Spleen (tissue), 11 donors: ENCODE measurements around the gene KCND3. TPM values are rescaled to one million over a fixed set of nuclear protein-coding genes. Genes with fewer than 3 reads are reported as not detected.
"Not testable (repeated sequence)": the region's sequence is repeated elsewhere in the genome, so short reads cannot be mapped to it uniquely, and the experiment has no call there.

Experiments used
- DNase-seq: peaks from one replicate; pipeline ENCODE4 v3.0.0-alpha.2; 2020
- H3K27ac ChIP-seq, 8 donors: fragments of 200-600 bp; sonication (generic) in 7 of 8; 1 replicate in 4 of 8; 2 replicates in 4 of 8; pipeline versions ENCODE4 v1.5.0 to v1.8.0; 2016 to 2021; ENCODE audit warnings: inconsistent platforms in 4 of 8, mild to moderate bottlenecking in 4 of 8, moderate library complexity in 1 of 8
- H3K27me3 ChIP-seq, 7 donors: fragments of 200-600 bp; sonication (generic) in 6 of 7; replicated peaks in 1 of 7; 1 replicate in 4 of 7; 2 replicates in 3 of 7; pipeline versions ENCODE4 v1.5.0 to v1.8.0; 2016 to 2021; ENCODE audit warnings: inconsistent platforms in 3 of 7, mild to moderate bottlenecking in 1 of 7
- H3K36me3 ChIP-seq, 6 donors: fragments of 200-600 bp; sonication (generic) in 5 of 6; 1 replicate in 4 of 6; 2 replicates in 2 of 6; pipeline versions ENCODE4 v1.5.0 to v1.8.0; 2016 to 2021; ENCODE audit warnings: inconsistent platforms in 2 of 6
- H3K4me1 ChIP-seq, 6 donors: fragments of 200-600 bp; sonication (generic) in 5 of 6; 1 replicate in 3 of 6; 2 replicates in 3 of 6; pipeline versions ENCODE4 v1.5.0 to v1.8.0; 2016 to 2021; ENCODE audit warnings: inconsistent platforms in 3 of 6
- H3K4me3 ChIP-seq, 8 donors: fragments of 200-600 bp; sonication (generic) in 7 of 8; 1 replicate in 4 of 8; 2 replicates in 4 of 8; pipeline versions ENCODE4 v1.5.0 to v1.8.0; 2016 to 2021; ENCODE audit warnings: inconsistent platforms in 4 of 8, mild to moderate bottlenecking in 4 of 8, moderate library complexity in 2 of 8
- H3K9me3 ChIP-seq, 8 donors: fragments of 200-600 bp; sonication (generic) in 7 of 8; 1 replicate in 4 of 8; 2 replicates in 4 of 8; pipeline versions ENCODE4 v1.5.0 to v1.8.0; 2016 to 2021; ENCODE audit warnings: inconsistent platforms in 4 of 8
- CTCF ChIP-seq, 11 experiments: fragments of 200-600 bp in 7 of 11; fragments of 450-650 bp in 4 of 11; sonication (generic) in 4 of 11; IDR thresholded peaks in 8 of 11; conservative IDR thresholded peaks in 3 of 11; 1 replicate in 7 of 11; 2 replicates in 4 of 11; pipeline versions ENCODE4 v1.4.0 to v1.8.0; 2016 to 2021; ENCODE audit warnings: antibody characterized with exemption in 11 of 11, inconsistent platforms in 4 of 11, mild to moderate bottlenecking in 1 of 11
- POLR2A ChIP-seq, 3 donors: fragments of 450-650 bp; IDR thresholded peaks; one replicate each; pipeline ENCODE4 v1.5.1; 2017; ENCODE audit warnings: antibody characterized with exemption in 3 of 3, mild to moderate bottlenecking in 1 of 3
- POLR2AphosphoS5 ChIP-seq, 3 donors: sonication (generic); formaldehyde crosslinking; IDR thresholded peaks; one replicate each; pipeline ENCODE4 v1.5.1; 2017; ENCODE audit warnings: antibody characterized with exemption in 3 of 3
- WGBS, 5 donors: extraction: QIAGEN DNeasy Blood & Tissue Kit in 3 of 5; methylation state at CpG; one replicate each; pipeline versions ENCODE4 v1.1.5 to v1.1.7; 2013 to 2018; 5-methylcytosine and 5-hydroxymethylcytosine counted together
- intact Hi-C: fragments of 100-400 bp; cut with DNase I; formaldehyde crosslinking; loops from one replicate; pipeline ENCODE4 v1.15.0; 2023; ENCODE audit warnings: low total_unique reads
- polyA plus RNA-seq, 3 donors: library from polyadenylated mRNA; stranded (reverse); fragments of 200-250 nt; gene quantifications; one replicate each; pipeline ENCODE4 v1.2.1, GENCODE V29; 2013
- total RNA-seq, 7 donors: library from RNA; depleted of rRNA in 3 of 7; stranded (reverse); fragments of >200 nt in 3 of 7; fragmentation: NEBNext Ultra II Directional in 4 of 7; extraction: Animal tissue kit (Norgen Biotek cat#: 25700) in 4 of 7; gene quantifications; one replicate each; pipeline versions ENCODE4 v1.1.0 to v1.2.1, GENCODE V29; 2016 to 2021
- donor health status: healthy with polysubstance abuse.
- donor health status: DM: no; HTN: no; CAD: no; lungs with moderate emphysema.
- donor health status: DM: no; HTN: no; CAD: no.
- donor health status: Bipolar disorder and iron deficiency.
- donor health status: healthy.
- donor health status: DM: no; HTN: no; CAD: no.
- donor health status: DM: yes; HTN: yes; CAD: no.

The KCND3 gene
- total and polyA plus RNA-seq, 10 donors: 0.67 to 14.2 (median 8.6) TPM

- Histone ChIP-seq H3K4me1 (no peaks in the 10 kb centered on the region), H3K27me3 (no peaks in the 10 kb centered on the region), H3K9me3 (no peaks in the 10 kb centered on the region), H3K4me3 (no peak overlapping the region), H3K36me3 (no peaks in the 10 kb centered on the region), H3K27ac (no peak overlapping the region)
- intact Hi-C loops: no loop called here
- TF ChIP-seq POLR2AphosphoS5 (IDR thresholded peaks at IDR 0.05) (no peak), POLR2A (IDR thresholded peaks at IDR 0.05) (no peak), CTCF (IDR thresholded peaks at IDR 0.05 in 8 of 11, conservative IDR thresholded peaks at IDR 0.05 in 3 of 11) (no peak)
- 78 to 91% (median 86%) methylated on average over 13 of the region's 13 CpGs for WGBS, 5 donors
- DNase-seq: no peak
Measured at GRCh38 chr1:111801071-111801850, 188.2 kb downstream of the KCND3 start.

- WGBS, 5 donors: 83 to 96% (median 93%) methylated on average over 10 to 12 of the region's 14 CpGs
- H3K27ac ChIP-seq, H3K36me3 ChIP-seq, H3K4me1 ChIP-seq, DNase-seq, H3K27me3 ChIP-seq, H3K9me3 ChIP-seq, H3K4me3 ChIP-seq: not testable (repeated sequence)
- intact Hi-C loops: loop anchor here (10.0 kb wide), 1 partner anchor 195 kb away; no protein-coding TSS in a partner anchor
Measured at GRCh38 chr1:111799722-111800121, 189.7 kb downstream of the KCND3 start.

- intact Hi-C loops: loop anchor here (10.0 kb wide), 1 partner anchor 196 kb away; no protein-coding TSS in a partner anchor
- Histone ChIP-seq H3K4me3 (no peak overlapping the region), H3K9me3 (no peaks in the 10 kb centered on the region), H3K4me1 (no peaks in the 10 kb centered on the region), H3K27ac (no peak overlapping the region), H3K36me3 (no peaks in the 10 kb centered on the region), H3K27me3 (no peaks in the 10 kb centered on the region)
- no peak for DNase-seq
- no peak for TF ChIP-seq CTCF (IDR thresholded peaks at IDR 0.05 in 8 of 11, conservative IDR thresholded peaks at IDR 0.05 in 3 of 11)
- no peak for TF ChIP-seq POLR2AphosphoS5 (IDR thresholded peaks at IDR 0.05)
- no peak for TF ChIP-seq POLR2A (IDR thresholded peaks at IDR 0.05)
- WGBS, 5 donors: 87 to 100% (median 97%) methylated on average over 2 of the region's 2 CpGs
Measured at GRCh38 chr1:111798580-111798979, 190.9 kb downstream of the KCND3 start.

GRCh38 chr1:111795401-111795800 lies 194.1 kb downstream of the KCND3 start:
- TF ChIP-seq POLR2A (IDR thresholded peaks at IDR 0.05) (no peak), CTCF (IDR thresholded peaks at IDR 0.05 in 8 of 11, conservative IDR thresholded peaks at IDR 0.05 in 3 of 11) (no peak), POLR2AphosphoS5 (IDR thresholded peaks at IDR 0.05) (no peak)
- WGBS, 5 donors: 83 to 94% (median 88%) methylated on average over 6 of the region's 6 CpGs
- Histone ChIP-seq H3K27me3 (peaks cover 0 to 8% (median 0%) of the 10 kb centered on the region in 7 donors), H3K4me3 (no peak overlapping the region), H3K27ac (no peak overlapping the region), H3K36me3 (no peaks in the 10 kb centered on the region), H3K9me3 (no peaks in the 10 kb centered on the region), H3K4me1 (peaks cover 0 to 8% (median 4%) of the 10 kb centered on the region in 6 donors)
- DNase-seq: no peak
- intact Hi-C loops: loop anchor here (10.0 kb wide), 1 partner anchor 199 kb away; no protein-coding TSS in a partner anchor
